RPMI7951 (cell line): Measurements from ENCODE around the gene SHC1. TPM values are rescaled to one million over a fixed set of nuclear protein-coding genes. Genes with fewer than 3 reads are reported as not detected.
A peak's percentile ranks its signal among the peaks of the same experiment; 100 is the strongest.

Source experiments
- DNase-seq: peaks from one replicate; pipeline ENCODE4 v3.0.0-alpha.2; 2012; ENCODE audit warnings: low read depth
- total RNA-seq: library from RNA; depleted of rRNA; stranded (reverse); fragments of >200 nt; shearing (Covaris generic); gene quantifications from 2 replicates; pipeline ENCODE4 v1.2.3, GENCODE V29; 2014

SHC1 gene
- total RNA-seq, 1 experiment from 2014 or later, result 111 TPM

DNA sequence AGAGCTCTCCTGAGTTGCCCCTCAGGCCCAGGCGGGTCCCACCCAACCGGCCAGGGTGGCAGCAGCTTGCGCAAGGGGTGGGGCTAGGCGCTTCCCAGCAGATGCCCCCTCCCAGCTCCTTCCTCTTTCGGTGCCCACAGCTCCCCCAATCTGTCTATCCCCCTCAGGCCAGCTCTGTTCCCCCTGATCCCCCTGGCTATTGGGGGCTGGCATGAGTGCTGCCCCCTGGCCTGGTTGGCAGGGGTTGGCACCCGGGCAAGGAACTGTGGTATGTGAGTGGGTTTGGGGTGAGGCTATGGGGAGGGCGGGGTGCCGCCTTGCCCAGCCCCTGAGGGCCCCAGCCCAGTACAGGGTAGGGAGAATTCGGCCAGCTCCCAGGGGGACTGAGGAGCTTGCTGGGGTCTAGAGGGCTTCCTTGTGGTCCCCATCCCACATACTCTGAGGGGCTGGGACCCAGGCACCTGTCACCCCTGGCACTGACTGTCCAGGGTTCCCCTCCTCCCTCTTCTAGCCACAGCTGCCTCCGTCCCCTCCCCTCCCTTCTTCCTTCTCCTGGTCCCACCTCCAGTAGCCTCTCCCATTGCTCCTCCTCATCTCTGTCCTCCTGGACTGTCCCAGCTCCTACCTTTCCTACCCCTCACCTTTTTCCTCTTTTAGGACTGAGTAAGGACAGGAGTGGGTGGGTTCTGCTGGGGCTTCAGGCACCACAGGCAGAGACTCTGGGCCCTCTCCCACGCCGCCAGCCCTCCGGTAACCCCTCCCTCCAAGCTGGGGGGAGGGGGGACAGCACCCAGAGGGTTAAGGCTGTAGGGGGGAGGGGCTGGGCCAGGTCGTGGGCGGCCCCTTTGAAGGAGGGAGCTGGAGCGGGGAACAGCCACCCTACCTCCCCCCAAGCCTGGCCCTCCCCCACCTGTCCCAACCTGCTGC lies 37.7 kb upstream of the SHC1 start:
- no peak for DNase-seq

- no peak for DNase-seq
These were observed 36.8 kb upstream of the SHC1 start for GRCh38 chr1:155007251-155007828.

DNA sequence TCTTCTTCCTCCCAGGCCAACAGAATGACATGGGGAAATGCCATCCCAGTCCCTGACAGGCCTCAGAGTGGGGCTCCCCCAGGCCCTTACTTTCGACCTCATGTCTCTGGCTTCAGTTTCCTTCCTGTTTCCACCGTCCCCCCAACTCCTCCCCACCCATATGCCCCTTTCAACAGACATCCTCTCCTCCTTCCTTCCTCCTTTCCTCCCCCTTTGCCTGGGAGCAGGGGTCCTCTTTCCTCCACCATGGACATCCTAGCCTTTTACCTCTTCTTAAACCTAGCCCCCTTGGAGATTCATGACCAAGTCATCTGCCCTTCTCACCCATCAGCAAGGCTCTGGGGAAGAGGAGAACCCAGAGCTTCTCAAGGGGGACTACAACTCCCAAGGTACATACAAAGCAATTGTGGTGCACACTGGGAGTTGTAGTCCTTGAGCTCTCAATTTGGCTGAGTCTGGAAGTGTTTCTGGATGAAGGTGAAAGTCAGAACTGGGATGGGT lies 36.1 kb upstream of the SHC1 start:
- DNase-seq, result no peak

DNA sequence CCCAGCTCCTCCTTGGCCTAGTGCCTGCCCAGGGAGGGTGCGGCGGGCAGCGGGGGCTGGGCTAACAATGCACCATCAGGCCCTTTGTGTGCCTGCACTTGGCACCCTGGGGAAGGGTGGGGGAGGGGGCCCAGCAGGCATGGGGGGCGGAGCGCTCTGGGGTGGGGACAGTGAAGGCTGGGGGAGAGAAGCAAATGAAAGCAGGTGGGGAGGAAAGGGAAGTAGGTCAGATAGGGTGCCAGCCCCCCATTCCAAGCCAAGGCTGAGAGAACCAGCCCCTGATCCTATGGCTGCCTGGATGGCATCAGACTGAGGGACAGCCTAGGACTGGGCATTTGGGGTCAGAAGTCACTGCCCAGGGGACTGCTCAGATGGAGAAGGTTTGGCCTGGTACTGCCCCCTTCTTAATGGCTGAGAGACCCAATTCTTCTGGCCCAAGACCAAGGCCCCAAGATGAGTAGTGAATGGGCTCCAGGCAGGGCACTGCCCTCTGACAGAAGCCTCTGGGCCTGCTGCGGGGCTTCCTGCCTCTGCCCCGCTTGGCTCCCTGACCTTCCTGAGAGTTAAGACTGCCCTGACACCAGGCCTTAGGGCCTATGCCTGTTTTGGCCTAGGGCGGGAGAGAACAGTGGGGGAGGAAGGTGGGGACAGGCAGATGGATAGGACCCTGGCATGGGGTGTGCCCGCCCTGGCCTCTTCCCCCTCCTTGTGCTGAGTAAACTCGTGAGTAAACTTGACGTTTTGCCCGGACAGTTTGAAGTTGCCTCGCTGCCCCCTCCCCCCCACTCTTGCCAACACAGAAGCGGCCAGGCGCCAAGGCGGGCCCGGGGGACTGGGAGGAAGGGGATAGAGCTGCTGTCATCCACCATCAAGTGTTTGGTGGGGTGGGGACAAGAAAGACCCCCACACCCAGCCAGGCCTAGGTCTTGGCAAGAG lies 34.8 kb upstream of the SHC1 start:
- DNase-seq, result no peak

GRCh38 chr1:155004352-155005075 lies 34.0 kb upstream of the SHC1 start:
- DNase-seq, result no peak

GRCh38 chr1:155003766-155004351 lies 33.3 kb upstream of the SHC1 start:
- DNase-seq, result peak; percentile 55

- no peak for DNase-seq
These were observed 32.7 kb upstream of the SHC1 start for GRCh38 chr1:155003227-155003765.

DNA sequence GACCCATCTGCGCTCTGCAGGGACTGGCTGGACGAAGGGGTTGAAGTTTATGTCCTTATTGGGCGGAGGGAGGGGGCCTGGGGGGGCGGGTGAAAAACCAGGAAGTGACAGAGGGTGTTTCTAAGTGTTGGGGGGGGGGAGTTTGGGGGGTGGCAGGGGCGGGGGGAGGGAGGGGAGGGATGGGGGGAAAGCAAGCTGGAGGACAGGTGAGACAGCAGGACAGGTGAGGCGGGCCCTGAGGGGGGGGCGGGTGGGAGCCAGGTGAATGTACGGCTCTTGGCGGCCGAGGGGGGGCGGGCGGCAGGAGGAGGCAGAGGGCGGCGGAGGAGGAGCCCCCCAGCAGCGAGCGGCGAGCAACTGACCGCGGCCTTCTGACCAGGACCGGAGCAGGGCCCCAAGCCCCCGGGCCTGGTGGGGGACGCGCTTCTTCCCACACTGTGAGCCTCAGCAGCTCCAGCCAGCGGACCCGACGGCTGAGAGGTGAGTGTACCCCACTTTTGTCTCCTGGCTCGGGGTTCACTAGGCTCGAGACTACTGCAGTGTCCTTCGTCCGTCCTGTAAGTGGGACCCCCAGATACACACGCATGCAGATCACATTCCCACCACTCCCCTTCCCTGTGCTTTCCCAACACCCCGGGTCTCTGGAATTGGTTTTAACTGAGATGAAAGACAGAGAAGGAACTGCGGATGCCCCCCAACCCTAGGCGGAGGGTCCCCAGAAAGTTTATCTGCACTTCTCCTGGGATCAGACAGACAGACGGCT lies 32.1 kb upstream of the SHC1 start, which contains the start of gene ZBTB7B:
Gene ZBTB7B, plus strand, starts transcription at position 339 of the 763 bp plus-strand sequence. CDS start 11,859 bp downstream, outside the sequence.
- no peak for DNase-seq

GRCh38 chr1:155001675-155002463 lies 31.3 kb upstream of the SHC1 start:
- peak; percentile 97 for DNase-seq

- no peak for DNase-seq
These were observed 30.8 kb upstream of the SHC1 start for GRCh38 chr1:155001425-155001674.

DNA sequence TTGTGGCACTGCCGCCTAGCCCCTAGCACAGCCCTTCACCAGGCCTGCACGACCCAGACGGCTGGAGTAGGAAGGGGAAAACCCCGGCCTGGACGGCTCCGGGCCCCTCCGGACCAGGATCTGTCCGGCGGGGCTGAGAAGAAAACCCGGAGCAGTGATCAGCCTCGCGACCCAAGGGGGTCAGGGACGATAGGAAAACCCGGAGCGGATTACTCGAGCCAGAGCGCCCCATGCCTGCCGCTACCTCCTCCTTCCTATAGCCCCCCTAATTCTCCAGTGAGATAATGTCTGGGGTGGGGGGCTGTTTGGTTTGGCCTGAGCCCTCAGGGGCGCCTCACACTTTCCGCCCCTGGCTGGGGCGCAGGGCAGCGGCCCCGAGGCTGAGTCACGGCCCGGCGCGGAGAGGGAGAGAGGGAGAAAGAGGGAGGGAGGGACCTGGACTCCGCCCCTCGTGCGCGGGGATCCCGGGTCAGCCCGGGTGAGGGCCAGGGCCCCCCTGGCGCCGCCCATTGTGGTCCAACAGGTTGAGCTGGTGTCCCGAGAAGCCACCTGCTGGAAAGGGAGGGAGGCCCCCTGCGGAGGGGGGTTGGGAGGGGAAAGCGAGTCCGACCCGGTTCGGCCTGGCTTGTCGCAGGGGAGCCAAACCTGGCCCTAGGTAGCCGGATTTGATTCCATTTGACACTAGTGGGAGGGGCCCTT lies 30.3 kb upstream of the SHC1 start:
- peak; percentile 84 for DNase-seq

GRCh38 chr1:155000411-155000725 lies 29.8 kb upstream of the SHC1 start:
- DNase-seq, result no peak

DNA sequence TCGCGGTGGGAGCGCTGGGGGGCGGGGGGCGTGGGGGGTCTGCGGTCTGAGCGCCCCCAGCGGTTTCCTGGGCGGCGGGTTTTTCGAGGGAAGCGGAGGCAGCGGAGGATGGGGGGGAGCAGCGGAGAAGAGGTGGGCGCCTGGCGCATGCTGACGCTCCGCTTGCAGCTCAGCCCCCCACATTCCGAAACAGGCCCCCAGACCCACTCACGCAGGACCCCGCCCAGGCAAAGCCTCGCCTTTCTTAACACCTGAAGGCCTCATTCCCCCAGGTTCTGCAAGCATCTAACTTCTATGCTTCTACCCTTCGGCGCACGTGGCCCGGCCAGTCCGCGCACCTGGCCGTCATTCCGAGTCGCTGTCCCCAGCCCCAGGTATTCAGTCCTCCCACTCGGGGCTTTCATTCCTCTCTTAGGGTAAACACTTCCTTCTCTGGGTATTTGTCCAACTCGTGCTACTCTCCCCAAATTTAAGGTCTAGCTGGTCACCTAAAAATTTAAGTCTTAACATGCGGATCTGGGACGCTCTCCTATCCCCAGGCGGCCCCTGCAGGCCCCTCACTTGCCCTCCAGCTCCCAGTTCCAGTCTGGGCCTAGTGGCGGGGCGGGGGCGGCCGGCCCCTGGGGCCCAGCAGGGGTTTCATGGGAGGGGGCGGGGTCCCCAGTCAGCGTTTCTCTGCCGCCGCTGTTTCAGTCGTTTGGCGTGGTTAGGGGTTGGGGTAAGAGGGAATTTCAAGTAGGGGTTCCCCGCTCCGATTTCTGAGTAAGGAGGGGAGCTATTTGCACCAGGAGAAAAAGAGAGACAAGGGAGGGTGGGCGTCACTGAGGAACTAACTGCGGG lies 29.2 kb upstream of the SHC1 start:
- DNase-seq, result no peak

DNA sequence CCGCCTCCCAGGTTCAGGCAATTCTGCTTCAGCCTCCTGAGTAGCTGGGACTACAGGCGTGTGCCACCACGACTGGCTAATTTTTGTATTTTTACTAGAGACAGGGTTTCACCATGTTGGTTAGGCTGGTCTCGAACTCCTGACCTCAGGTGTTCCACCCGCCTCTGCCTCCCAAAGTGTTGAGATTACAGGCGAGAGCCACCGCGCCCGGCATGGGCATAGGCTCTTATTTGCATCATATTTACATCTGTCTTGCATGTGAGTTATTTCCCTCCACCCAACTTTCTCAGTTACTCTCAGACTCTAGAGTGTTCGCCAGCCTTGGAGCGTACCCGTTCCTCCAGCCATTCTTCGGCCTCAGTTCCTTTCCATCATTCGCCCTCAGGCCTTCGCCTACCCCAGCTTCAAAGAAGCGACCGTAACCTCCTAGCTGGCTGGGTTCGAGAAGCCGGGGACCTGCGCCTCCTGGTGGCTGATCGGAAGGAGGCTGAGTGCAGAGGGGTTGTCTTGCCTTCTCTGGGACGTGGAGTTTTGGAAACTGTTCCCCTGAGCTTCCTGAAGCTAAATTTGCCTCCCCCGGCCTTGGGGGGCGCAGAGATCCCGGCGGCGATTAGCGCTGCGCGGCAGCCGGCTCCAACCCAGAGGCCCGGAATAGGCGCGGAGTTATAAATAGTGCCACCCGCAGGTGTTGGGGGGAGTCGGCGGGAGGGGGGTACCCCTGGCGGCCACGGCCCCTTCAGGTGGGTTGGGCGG lies 28.4 kb upstream of the SHC1 start:
- DNase-seq, result peak; percentile 62

- no peak for DNase-seq
These were observed 27.7 kb upstream of the SHC1 start for GRCh38 chr1:154998201-154998780.

- DNase-seq, result no peak
These were observed 26.6 kb upstream of the SHC1 start for GRCh38 chr1:154996966-154997701.
